Lower lobe of right lung (tissue), 2 donors: Measurements from ENCODE around the gene FXN. TPM values are rescaled to one million over a fixed set of nuclear protein-coding genes. Genes with fewer than 3 reads are reported as not detected.

ENCODE experiments used
- ATAC-seq, 2 donors: fragments of 200-7000 bp; cut with Tn5 transposase; one replicate each; pipeline ENCODE4 v1.9.1; 2020 to 2022; ENCODE audit warnings: mild to moderate bottlenecking in 2 of 2, moderate library complexity in 2 of 2
- DNase-seq: peaks from one replicate; pipeline ENCODE4 v3.0.0-alpha.2; 2020
- H3K27ac ChIP-seq: fragments of 200-600 bp; one replicate; pipeline ENCODE4 v1.8.0; 2022
- H3K27me3 ChIP-seq: fragments of 200-600 bp; one replicate; pipeline ENCODE4 v1.8.0; 2022; ENCODE audit warnings: low read depth
- H3K36me3 ChIP-seq: fragments of 200-600 bp; one replicate; pipeline ENCODE4 v1.8.0; 2022; ENCODE audit warnings: mild to moderate bottlenecking
- H3K4me1 ChIP-seq: fragments of 200-600 bp; one replicate; pipeline ENCODE4 v1.8.0; 2022
- H3K4me3 ChIP-seq: fragments of 200-600 bp; one replicate; pipeline ENCODE4 v1.8.0; 2022; ENCODE audit warnings: mild to moderate bottlenecking
- H3K9me3 ChIP-seq: fragments of 200-600 bp; one replicate; pipeline ENCODE4 v1.8.0; 2022
- CTCF ChIP-seq: fragments of 200-600 bp; IDR thresholded peaks from one replicate; pipeline ENCODE4 v1.8.0; 2022; ENCODE audit warnings: antibody characterized with exemption, mild to moderate bottlenecking
- intact Hi-C: fragments of 100-400 bp; cut with DNase I; formaldehyde crosslinking; loops from one replicate; pipeline ENCODE4 v1.11.0; 2022
- total RNA-seq: library from RNA; stranded (reverse); fragmentation: NEBNext Ultra II Directional; extraction: Animal tissue kit (Norgen Biotek cat#: 25700); gene quantifications from one replicate; pipeline ENCODE4 v1.2.1, GENCODE V29; 2021
- donor health status: DM: no; HTN: yes; CAD: no; lungs with severe emphysema.

Gene FXN
- total RNA-seq, 1 donor from 2014 or later = 10.9 TPM

GRCh38 chr9:69070201-69070600 is 34.6 kb downstream of the FXN start:
- no peaks in the 10 kb centered on the region for H3K27me3 ChIP-seq
- no peak overlapping the region for H3K27ac ChIP-seq
- no peak for DNase-seq
- H3K4me1 ChIP-seq = no peaks in the 10 kb centered on the region
- peaks cover 27% of the 10 kb centered on the region for H3K36me3 ChIP-seq
- TF ChIP-seq CTCF = no peak
- intact Hi-C loops = no loop called here
- ATAC-seq = no peak
- H3K4me3 ChIP-seq = no peak overlapping the region
- H3K9me3 ChIP-seq = no peaks in the 10 kb centered on the region

GRCh38 chr9:69071059-69071458 is 35.5 kb downstream of the FXN start:
- intact Hi-C loops = no loop called here
- no peak for ATAC-seq
- H3K9me3 ChIP-seq = no peaks in the 10 kb centered on the region
- TF ChIP-seq CTCF = no peak
- no peak for DNase-seq
- H3K27me3 ChIP-seq = no peaks in the 10 kb centered on the region
- H3K4me3 ChIP-seq = no peak overlapping the region
- no peaks in the 10 kb centered on the region for H3K4me1 ChIP-seq
- H3K36me3 ChIP-seq = peaks cover 23% of the 10 kb centered on the region
- no peak overlapping the region for H3K27ac ChIP-seq

DNA sequence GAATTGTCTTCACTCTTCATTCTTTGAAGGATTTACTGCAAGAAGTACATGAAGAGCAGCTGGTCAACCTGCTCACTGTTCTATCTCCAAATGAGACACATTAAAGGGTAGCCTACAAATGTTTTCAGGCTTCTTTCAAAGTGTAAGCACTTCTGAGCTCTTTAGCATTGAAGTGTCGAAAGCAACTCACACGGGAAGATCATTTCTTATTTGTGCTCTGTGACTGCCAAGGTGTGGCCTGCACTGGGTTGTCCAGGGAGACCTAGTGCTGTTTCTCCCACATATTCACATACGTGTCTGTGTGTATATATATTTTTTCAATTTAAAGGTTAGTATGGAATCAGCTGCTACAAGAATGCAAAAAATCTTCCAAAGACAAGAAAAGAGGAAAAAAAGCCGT is 37.6 kb downstream of the FXN start:
- intact Hi-C loops = no loop called here
- peaks cover 3% of the 10 kb centered on the region for H3K36me3 ChIP-seq
- H3K27ac ChIP-seq = no peak overlapping the region
- no peaks in the 10 kb centered on the region for H3K9me3 ChIP-seq
- DNase-seq = no peak
- peak in 1 of 2 donors; percentile 52 for ATAC-seq
- H3K4me3 ChIP-seq = no peak overlapping the region
- no peak for TF ChIP-seq CTCF
- H3K4me1 ChIP-seq = no peaks in the 10 kb centered on the region
- H3K27me3 ChIP-seq = no peaks in the 10 kb centered on the region

DNA sequence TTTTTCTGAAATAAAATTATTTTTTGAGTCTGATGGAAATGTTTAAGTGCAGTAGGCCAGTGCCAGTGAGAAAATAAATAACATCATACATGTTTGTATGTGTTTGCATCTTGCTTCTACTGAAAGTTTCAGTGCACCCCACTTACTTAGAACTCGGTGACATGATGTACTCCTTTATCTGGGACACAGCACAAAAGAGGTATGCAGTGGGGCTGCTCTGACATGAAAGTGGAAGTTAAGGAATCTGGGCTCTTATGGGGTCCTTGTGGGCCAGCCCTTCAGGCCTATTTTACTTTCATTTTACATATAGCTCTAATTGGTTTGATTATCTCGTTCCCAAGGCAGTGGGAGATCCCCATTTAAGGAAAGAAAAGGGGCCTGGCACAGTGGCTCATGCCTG is 39.2 kb downstream of the FXN start:
- H3K36me3 ChIP-seq = no peaks in the 10 kb centered on the region
- no peak overlapping the region for H3K4me3 ChIP-seq
- ATAC-seq (peak in 1 of 2 donors; percentile 70), DNase-seq (no peak)
- intact Hi-C loops = no loop called here
- H3K27me3 ChIP-seq = no peaks in the 10 kb centered on the region
- no peak for TF ChIP-seq CTCF
- no peaks in the 10 kb centered on the region for H3K9me3 ChIP-seq
- no peak overlapping the region for H3K27ac ChIP-seq
- H3K4me1 ChIP-seq = no peaks in the 10 kb centered on the region

- intact Hi-C loops = no loop called here
- DNase-seq (no peak), ATAC-seq (peak in 1 of 2 donors; percentile 33)
- H3K4me3 ChIP-seq = no peak overlapping the region
- H3K27ac ChIP-seq = no peak overlapping the region
- no peaks in the 10 kb centered on the region for H3K27me3 ChIP-seq
- no peaks in the 10 kb centered on the region for H3K4me1 ChIP-seq
- no peaks in the 10 kb centered on the region for H3K9me3 ChIP-seq
- TF ChIP-seq CTCF = no peak
- H3K36me3 ChIP-seq = no peaks in the 10 kb centered on the region
These were observed 41.0 kb downstream of the FXN start for GRCh38 chr9:69076550-69076949.

DNA sequence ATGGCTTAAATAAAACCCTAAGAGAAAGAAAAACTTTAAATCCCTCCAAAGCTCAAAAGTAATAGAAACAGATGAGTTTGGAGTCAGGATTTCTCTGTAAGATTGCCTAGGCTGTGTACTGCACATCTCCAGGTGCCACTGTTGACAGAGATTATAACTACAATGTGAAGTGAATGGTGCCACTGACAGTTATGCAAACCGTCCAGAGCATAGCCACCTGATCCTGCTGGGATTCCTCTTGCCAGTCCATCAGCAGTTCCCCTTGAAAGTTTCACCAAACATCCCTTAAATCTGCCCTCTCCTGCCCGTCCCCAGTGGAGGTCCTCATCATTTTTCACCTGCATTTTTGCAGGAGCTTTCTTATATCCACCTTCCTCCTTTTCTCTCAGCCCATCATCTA is 42.5 kb downstream of the FXN start:
- DNase-seq = no peak
- ATAC-seq = no peak
- intact Hi-C loops = no loop called here
- H3K4me3 ChIP-seq = no peak overlapping the region
- H3K36me3 ChIP-seq = no peaks in the 10 kb centered on the region
- no peak for TF ChIP-seq CTCF
- peaks cover 5% of the 10 kb centered on the region for H3K4me1 ChIP-seq
- H3K9me3 ChIP-seq = no peaks in the 10 kb centered on the region
- no peaks in the 10 kb centered on the region for H3K27me3 ChIP-seq
- no peak overlapping the region for H3K27ac ChIP-seq
